WERI-Rb-1 (cell line): ENCODE results near the gene SHD.
"Not testable (repeated sequence)": the region's sequence is repeated elsewhere in the genome, so short reads cannot be mapped to it uniquely, and the experiment has no call there.

Source experiments
- DNase-seq: peaks from one replicate; pipeline ENCODE4 v3.0.0-alpha.2; 2020
- H3K27ac ChIP-seq: fragments of 250-450 bp; sonication (Bioruptor Pico); 2 replicates; pipeline ENCODE4 v1.5.1; 2020; ENCODE audit warnings: mild to moderate bottlenecking, moderate library complexity
- H3K27me3 ChIP-seq: fragments of 250-450 bp; sonication (Bioruptor Pico); 2 replicates; pipeline ENCODE4 v1.5.1; 2021; ENCODE audit warnings: mild to moderate bottlenecking, low read depth, moderate library complexity; ENCODE audit not compliant: insufficient read depth, severe bottlenecking
- H3K36me3 ChIP-seq: fragments of 250-450 bp; sonication (Bioruptor Pico); 2 replicates; pipeline ENCODE4 v1.5.1; 2020; ENCODE audit warnings: mild to moderate bottlenecking, moderate library complexity
- H3K4me3 ChIP-seq: 2 replicates; pipeline ENCODE4 v1.5.1; 2011; ENCODE audit warnings: low read depth, mild to moderate bottlenecking, control low read depth, low read length
- H3K9me3 ChIP-seq: fragments of 250-450 bp; sonication (Bioruptor Pico); 2 replicates; pipeline ENCODE4 v1.5.1; 2021; ENCODE audit warnings: mild to moderate bottlenecking, moderate library complexity; ENCODE audit not compliant: severe bottlenecking
- CTCF ChIP-seq: IDR thresholded peaks from 2 replicates; pipeline ENCODE4 v1.5.1; 2011; ENCODE audit warnings: low read depth, mild to moderate bottlenecking, control low read depth, inconsistent platforms, low read length

SHD gene

GRCh38 chr19:4234142-4234861, 44.8 kb upstream of the SHD start:
- DNase-seq, result no peak
- no peaks in the 10 kb centered on the region for H3K36me3 ChIP-seq
- no peaks in the 10 kb centered on the region for H3K27me3 ChIP-seq

GRCh38 chr19:4234862-4235201, 44.2 kb upstream of the SHD start:
- TF ChIP-seq CTCF, result no peak
- H3K9me3 ChIP-seq, result no peaks in the 10 kb centered on the region
- H3K27me3 ChIP-seq, result no peaks in the 10 kb centered on the region
- no peak for DNase-seq
- no peak overlapping the region for H3K4me3 ChIP-seq
- H3K36me3 ChIP-seq, result no peaks in the 10 kb centered on the region
- no peak overlapping the region for H3K27ac ChIP-seq

More at GRCh38 chr19:4234142-4234861, 44.8 kb upstream of the SHD start:
- H3K27ac ChIP-seq, result no peak overlapping the region
- no peak overlapping the region for H3K4me3 ChIP-seq
- H3K9me3 ChIP-seq, result no peaks in the 10 kb centered on the region
- no peak for TF ChIP-seq CTCF

GRCh38 chr19:4237510-4237909, 41.6 kb upstream of the SHD start:
- H3K36me3 ChIP-seq, H3K27ac ChIP-seq, DNase-seq, H3K4me3 ChIP-seq, H3K27me3 ChIP-seq: not testable (repeated sequence)
- peaks cover 13% of the 10 kb centered on the region for H3K9me3 ChIP-seq

GRCh38 chr19:4238831-4239230, 40.2 kb upstream of the SHD start:
- no peak for TF ChIP-seq CTCF
- Histone ChIP-seq H3K27me3 (no peaks in the 10 kb centered on the region), H3K4me3 (no peak overlapping the region), H3K27ac (no peak overlapping the region), H3K9me3 (peaks cover 15% of the 10 kb centered on the region), H3K36me3 (no peaks in the 10 kb centered on the region)
- DNase-seq, result no peak

GRCh38 chr19:4241824-4242430, 37.1 kb upstream of the SHD start:
- H3K36me3 ChIP-seq, result no peaks in the 10 kb centered on the region
- no peak for DNase-seq
- H3K4me3 ChIP-seq, result no peak overlapping the region
- no peak for TF ChIP-seq CTCF
- peaks cover 15% of the 10 kb centered on the region for H3K9me3 ChIP-seq
- no peaks in the 10 kb centered on the region for H3K27me3 ChIP-seq
- no peak overlapping the region for H3K27ac ChIP-seq

GRCh38 chr19:4245938-4246337, 33.1 kb upstream of the SHD start:
- not testable (repeated sequence) for H3K27me3 ChIP-seq, DNase-seq, H3K4me3 ChIP-seq, H3K27ac ChIP-seq
- Histone ChIP-seq H3K9me3 (peaks cover 15% of the 10 kb centered on the region), H3K36me3 (peaks cover 16% of the 10 kb centered on the region)
